Astrocyte of the spinal cord (primary cell): Measurements from ENCODE around the gene EXOC4.

Experiments
- DNase-seq: peaks from one replicate; pipeline ENCODE4 v3.0.0; 2011; ENCODE audit warnings: low read depth, low spot score
- H3K4me3 ChIP-seq: 2 replicates; pipeline ENCODE4 v1.5.1; 2011; ENCODE audit warnings: low read depth, mild to moderate bottlenecking, low read length, moderate library complexity
- in situ Hi-C: cut with HindIII; loops from 2 replicates; pipeline ENCODE4 v1.10.0; 2017; ENCODE audit warnings: low sequenced_read_pairs
- TF ChIP-seq, protein P1 (sequence below): IDR thresholded peaks from 2 replicates; pipeline ENCODE4 v1.5.1; 2012; ENCODE audit warnings: low read depth, mild to moderate bottlenecking, low read length, inconsistent platforms

Gene EXOC4

DNA sequence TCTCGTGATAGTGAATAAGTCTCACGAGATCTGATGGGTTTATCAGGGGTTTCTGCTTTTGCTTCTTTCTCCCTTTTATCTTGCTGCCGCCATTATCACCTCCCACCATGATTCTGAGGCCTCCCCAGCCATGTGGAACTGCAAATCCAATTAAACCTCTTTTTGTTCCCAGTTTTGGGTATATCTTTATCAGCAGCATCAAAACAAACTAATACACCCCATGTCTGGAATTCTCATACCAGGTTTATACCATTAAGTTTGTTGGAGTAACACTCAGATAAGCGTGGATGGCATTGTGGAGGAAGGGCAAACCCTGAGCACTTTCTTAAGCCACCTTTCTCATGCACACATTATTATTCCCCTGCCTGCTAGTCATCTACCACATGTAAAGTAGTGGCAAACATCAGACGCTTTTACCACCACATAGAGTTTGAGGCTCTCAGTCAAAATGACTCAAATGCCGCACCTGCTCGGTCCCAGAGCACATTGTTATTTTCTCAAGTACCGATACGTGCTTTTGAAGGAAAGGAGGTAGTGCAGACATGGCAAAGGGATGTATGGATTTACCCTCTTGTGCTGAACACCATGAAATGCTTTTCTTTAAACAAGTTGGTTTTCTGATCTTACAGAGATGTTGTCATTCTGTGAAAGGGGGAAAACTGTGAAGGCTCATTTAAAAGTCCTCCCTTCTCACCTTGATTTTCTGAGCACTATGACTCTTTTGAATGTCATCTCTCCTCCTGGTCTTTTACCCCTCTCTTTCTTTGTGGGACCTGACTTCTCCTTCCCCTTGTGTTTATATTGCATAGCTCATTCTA lies 429.7 kb downstream of the EXOC4 start:
- H3K4me3 ChIP-seq: no peak overlapping the region
- in situ Hi-C loops: no loop called here
- TF ChIP-seq, protein P1, sequence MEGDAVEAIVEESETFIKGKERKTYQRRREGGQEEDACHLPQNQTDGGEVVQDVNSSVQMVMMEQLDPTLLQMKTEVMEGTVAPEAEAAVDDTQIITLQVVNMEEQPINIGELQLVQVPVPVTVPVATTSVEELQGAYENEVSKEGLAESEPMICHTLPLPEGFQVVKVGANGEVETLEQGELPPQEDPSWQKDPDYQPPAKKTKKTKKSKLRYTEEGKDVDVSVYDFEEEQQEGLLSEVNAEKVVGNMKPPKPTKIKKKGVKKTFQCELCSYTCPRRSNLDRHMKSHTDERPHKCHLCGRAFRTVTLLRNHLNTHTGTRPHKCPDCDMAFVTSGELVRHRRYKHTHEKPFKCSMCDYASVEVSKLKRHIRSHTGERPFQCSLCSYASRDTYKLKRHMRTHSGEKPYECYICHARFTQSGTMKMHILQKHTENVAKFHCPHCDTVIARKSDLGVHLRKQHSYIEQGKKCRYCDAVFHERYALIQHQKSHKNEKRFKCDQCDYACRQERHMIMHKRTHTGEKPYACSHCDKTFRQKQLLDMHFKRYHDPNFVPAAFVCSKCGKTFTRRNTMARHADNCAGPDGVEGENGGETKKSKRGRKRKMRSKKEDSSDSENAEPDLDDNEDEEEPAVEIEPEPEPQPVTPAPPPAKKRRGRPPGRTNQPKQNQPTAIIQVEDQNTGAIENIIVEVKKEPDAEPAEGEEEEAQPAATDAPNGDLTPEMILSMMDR: no peak
- DNase-seq: no peak

DNA sequence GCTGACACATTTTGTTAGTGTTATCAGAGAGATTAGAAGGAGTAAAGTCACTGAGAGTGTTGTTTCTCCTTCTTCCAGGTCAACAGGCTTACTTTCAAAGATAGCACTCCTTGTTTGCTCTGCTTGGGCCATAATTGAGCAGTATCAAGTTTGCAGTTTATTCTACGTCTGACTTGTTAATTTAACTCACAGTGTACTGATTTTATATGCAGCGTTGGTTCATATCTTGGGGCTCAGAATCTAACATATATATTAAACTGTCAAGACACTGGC lies 430.2 kb downstream of the EXOC4 start:
- TF ChIP-seq, protein P1: no peak
- no peak overlapping the region for H3K4me3 ChIP-seq
- no peak for DNase-seq
- in situ Hi-C loops: no loop called here

DNA sequence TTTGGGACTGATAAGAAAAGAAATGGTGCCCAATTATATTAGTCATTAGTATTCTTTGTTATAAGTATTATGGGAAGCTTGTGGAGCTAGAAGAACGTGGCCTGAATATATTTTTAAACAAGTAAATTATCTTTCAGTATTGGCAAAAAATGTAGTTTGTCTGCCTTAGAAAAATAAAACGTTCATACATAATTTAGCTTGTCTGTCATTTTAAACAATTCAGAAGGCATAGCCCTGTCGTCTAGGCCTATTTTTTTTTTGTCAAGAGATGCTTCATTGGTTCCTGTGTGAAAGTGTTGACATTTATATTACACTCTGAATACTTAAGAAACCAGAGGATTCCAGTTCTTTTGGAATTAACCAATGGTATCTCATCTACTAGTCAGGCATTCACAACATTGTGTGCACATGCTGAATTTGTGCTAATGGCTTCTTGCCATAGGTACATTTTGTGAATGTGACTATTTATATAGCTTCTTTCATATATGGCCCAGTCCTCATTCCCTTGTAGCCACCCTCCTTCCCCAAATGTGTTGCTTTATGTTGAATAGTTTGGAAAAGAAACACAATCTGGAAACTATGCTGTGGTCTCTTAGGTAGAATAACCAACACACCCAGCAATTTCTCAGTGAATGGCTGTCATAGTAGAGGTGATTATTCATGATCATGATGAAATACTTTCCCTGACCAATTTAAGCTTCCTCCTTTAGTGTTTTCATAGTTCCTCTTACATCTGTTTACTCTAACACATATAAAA lies 435.8 kb downstream of the EXOC4 start:
- in situ Hi-C loops: no loop called here
- peak; percentile 21 for DNase-seq
- no peak overlapping the region for H3K4me3 ChIP-seq
- TF ChIP-seq, protein P1: no peak

DNA sequence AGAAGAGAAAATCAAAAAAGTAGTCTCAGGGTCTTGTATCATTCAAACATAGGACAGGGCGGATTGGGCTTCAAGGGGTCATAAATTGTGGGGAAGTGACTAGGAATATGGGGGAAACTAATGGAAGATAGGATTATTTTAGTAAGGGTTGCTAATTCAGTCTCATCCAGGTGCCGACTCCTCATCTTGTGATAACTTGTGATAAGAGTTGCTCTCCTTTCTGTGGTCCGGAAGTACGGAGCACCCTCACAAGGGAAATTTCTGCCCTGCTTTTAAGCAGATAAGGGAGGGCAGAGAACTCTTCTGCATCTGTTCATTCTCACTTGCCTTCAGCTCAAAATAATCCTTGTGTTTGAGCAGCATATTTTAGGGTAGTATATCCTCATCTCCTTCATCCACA lies 437.9 kb downstream of the EXOC4 start:
- no peak for DNase-seq
- in situ Hi-C loops: no loop called here
- H3K4me3 ChIP-seq: no peak overlapping the region
- TF ChIP-seq, protein P1: no peak

DNA sequence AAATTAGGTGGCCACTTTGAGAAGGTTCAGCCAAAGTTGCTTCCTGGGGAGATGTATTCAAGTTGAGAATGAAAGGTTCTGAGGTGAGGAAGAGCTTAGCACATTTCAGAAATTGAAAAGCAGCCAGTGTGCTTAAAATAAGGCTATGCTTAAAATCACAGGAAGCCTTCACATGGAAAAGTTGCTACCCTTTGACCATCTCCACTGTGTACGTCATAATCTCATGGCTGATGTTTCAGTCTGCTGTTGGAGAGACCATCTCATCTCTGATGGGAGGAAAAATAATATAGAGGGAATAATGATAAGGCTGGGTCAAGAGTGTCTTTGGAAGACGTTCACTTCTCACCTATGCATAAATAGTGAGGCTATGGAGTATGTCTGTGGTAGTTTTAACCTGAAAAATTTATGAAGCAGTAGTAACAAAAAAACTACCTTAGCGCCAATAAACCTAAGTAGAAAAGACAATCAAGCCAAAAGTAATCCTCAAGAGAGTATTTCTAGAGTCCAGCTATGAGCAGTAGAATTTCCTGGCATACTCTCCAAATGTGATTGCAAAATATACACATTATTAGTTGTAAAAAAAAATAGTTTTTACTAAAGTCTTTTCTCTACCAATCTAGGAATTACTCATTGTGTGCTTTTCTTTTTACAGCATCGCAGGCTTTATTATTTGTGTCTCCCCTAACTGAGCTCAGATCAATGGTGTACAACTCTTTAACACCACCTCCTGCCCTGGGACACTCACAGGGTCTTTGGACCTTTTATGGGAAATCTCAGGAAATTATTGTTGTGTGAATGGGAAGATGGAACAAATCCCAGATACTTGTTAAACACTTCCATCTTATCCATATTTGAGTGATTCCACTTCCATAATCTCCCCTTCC lies 439.1 kb downstream of the EXOC4 start:
- H3K4me3 ChIP-seq: no peak overlapping the region
- in situ Hi-C loops: no loop called here
- no peak for DNase-seq
- TF ChIP-seq, protein P1: no peak

DNA sequence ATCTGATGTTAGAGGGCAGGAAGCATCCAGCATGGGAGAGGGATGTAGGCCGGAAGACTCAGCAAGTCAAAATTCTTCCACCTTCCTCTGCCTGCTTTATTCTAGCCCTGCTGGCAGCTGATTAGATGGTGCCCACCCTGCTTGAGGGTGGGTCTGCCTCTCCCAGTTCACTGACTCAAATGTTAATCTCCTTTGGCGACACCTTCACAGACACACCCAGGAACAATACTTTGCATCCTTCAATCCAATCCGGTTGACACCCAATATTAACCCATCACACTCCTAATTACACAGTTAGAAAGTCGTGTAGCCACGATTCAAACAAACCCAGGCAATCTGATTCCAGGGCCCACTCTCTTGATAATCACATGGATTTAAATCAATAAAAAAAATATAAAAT lies 440.4 kb downstream of the EXOC4 start:
- in situ Hi-C loops: no loop called here
- no peak for DNase-seq
- TF ChIP-seq, protein P1: no peak
- H3K4me3 ChIP-seq: no peak overlapping the region
